Measurements from ENCODE around the gene CIT.
A peak's percentile ranks its signal among the peaks of the same experiment; 100 is the strongest.
"Not testable (repeated sequence)": the region's sequence is repeated elsewhere in the genome, so short reads cannot be mapped to it uniquely, and the experiment has no call there.

Gene CIT

GRCh38 chr12:119678459-119678858 lies 198.7 kb downstream of the CIT start:
- no peak for DNase-seq (ENCODE audit: low read depth, low spot score)

GRCh38 chr12:119676573-119676972 lies 200.5 kb downstream of the CIT start:
- no peak for DNase-seq (ENCODE audit: low read depth, low spot score)

GRCh38 chr12:119676022-119676421 lies 201.1 kb downstream of the CIT start:
- no peak for DNase-seq (ENCODE audit: low read depth, low spot score)

- no peak for DNase-seq (ENCODE audit: low read depth, low spot score)
These were observed 202.6 kb downstream of the CIT start for GRCh38 chr12:119674560-119674959.

- no peak for DNase-seq (ENCODE audit: low read depth, low spot score)
These were observed 203.5 kb downstream of the CIT start for GRCh38 chr12:119673634-119674033.

- no peak for DNase-seq (ENCODE audit: low read depth, low spot score)
These were observed 204.9 kb downstream of the CIT start for GRCh38 chr12:119672194-119672593.

- no peak for DNase-seq (ENCODE audit: low read depth, low spot score)
These were observed 206.1 kb downstream of the CIT start for GRCh38 chr12:119671070-119671469.

- no peak for DNase-seq (ENCODE audit: low read depth, low spot score)
These were observed 207.2 kb downstream of the CIT start for GRCh38 chr12:119669744-119670472.

GRCh38 chr12:119668324-119668841 lies 208.7 kb downstream of the CIT start:
- DNase-seq (ENCODE audit: low read depth, low spot score), result no peak

- peak; percentile 95 for DNase-seq (ENCODE audit: low read depth, low spot score)
These were observed 209.4 kb downstream of the CIT start, which contains the start of gene PRKAB1 for GRCh38 chr12:119667577-119668323. Gene PRKAB1 (plus strand): TSS chr12:119668133. CDS start chr12:119668245, 112 bp downstream.

GRCh38 chr12:119666900-119667576 lies 210.1 kb downstream of the CIT start:
- DNase-seq (ENCODE audit: low read depth, low spot score), result no peak

- no peak for DNase-seq (ENCODE audit: low read depth, low spot score)
These were observed 210.8 kb downstream of the CIT start for GRCh38 chr12:119666226-119666795.

GRCh38 chr12:119665164-119665929 lies 211.8 kb downstream of the CIT start:
- no peak for DNase-seq (ENCODE audit: low read depth, low spot score)

GRCh38 chr12:119664642-119665041 lies 212.5 kb downstream of the CIT start:
- DNase-seq (ENCODE audit: low read depth, low spot score), result no peak

- DNase-seq (ENCODE audit: low read depth, low spot score), result no peak
These were observed 215.2 kb downstream of the CIT start for GRCh38 chr12:119661882-119662281.

GRCh38 chr12:119660076-119660475 lies 217.0 kb downstream of the CIT start:
- no peak for DNase-seq (ENCODE audit: low read depth, low spot score)

- DNase-seq (ENCODE audit: low read depth, low spot score), result no peak
These were observed 217.7 kb downstream of the CIT start for GRCh38 chr12:119659289-119659897.

- not testable (repeated sequence) for DNase-seq (ENCODE audit: low read depth, low spot score)
These were observed 219.0 kb downstream of the CIT start for GRCh38 chr12:119658166-119658565.

- not testable (repeated sequence) for DNase-seq (ENCODE audit: low read depth, low spot score)
These were observed 220.1 kb downstream of the CIT start for GRCh38 chr12:119657001-119657400.

GRCh38 chr12:119652665-119653064 lies 224.5 kb downstream of the CIT start:
- DNase-seq (ENCODE audit: low read depth, low spot score), result no peak
